HCT116 (cell line): Measurements from ENCODE around the gene FCHSD2. TPM values are rescaled to one million over a fixed set of nuclear protein-coding genes. Genes with fewer than 3 reads are reported as not detected.
"Not testable (repeated sequence)": the region's sequence is repeated elsewhere in the genome, so short reads cannot be mapped to it uniquely, and the experiment has no call there.

Experiments used
- ATAC-seq: fragments of 200-7000 bp; cut with Tn5 transposase; 2 replicates; pipeline ENCODE4 v1.9.1; 2020; ENCODE audit warnings: mild to moderate bottlenecking, moderate library complexity
- BruUV-seq: library from RNA; stranded (reverse); fragments of 400-500 nt; replicated peaks from 2 replicates; lab custom pipeline; 2021; lab: Mats Ljungman, UMichigan
- CTCF ChIA-PET: fragments of 300-600 bp; sonication (Branson Sonifier 250); formaldehyde crosslinking; loops from one replicate; lab custom pipeline; 2021; ENCODE audit warnings: antibody characterized with exemption; lab: Charles Lee
- POLR2A ChIA-PET: fragments of 300-600, 350-600 bp; sonication (Branson Sonifier 250); formaldehyde crosslinking; loops from one replicate; lab custom pipeline; 2021; ENCODE audit warnings: antibody characterized with exemption; lab: Charles Lee
- RAD21 ChIA-PET, 2 experiments: fragments of 300-600 bp; sonication (Branson Sonifier 250); formaldehyde crosslinking; loops; one replicate each; lab custom pipeline; 2023; ENCODE audit warnings: low total read pairs in 2 of 2; ENCODE audit not compliant: uncharacterized antibody in 2 of 2, unreplicated experiment in 2 of 2, low non-redundant PET in 1 of 2; lab: Charles Lee
- DNase-seq: peaks from one replicate; pipeline ENCODE4 v3.0.0-alpha.2; 2010; ENCODE audit warnings: low read depth, low spot score
- H2AFZ ChIP-seq: fragments of 200-600 bp; shearing (Covaris generic), sonication (generic); 2 replicates; pipeline ENCODE4 v1.6.1; 2017; ENCODE audit warnings: low read depth, mixed run types, mixed read lengths, antibody characterized with exemption, low read length; ENCODE audit not compliant: poor library complexity, severe bottlenecking
- H3K27ac ChIP-seq: 2 replicates; pipeline ENCODE4 v1.5.1; 2012; ENCODE audit warnings: low read depth, low read length
- H3K27me3 ChIP-seq: fragments of 200-600 bp; sonication (generic); 2 replicates; pipeline ENCODE4 v1.6.1; 2016; ENCODE audit warnings: mixed run types, low read length, mixed read lengths; ENCODE audit not compliant: insufficient read depth
- H3K36me3 ChIP-seq, 2 experiments: fragments of 200-500 bp in 1 of 2; fragments of 200-600 bp in 1 of 2; sonication (Bioruptor generic) in 1 of 2; sonication (generic) in 1 of 2; 2 replicates each; pipeline versions ENCODE4 v1.5.1 to v1.6.1; 2014 to 2016; ENCODE audit warnings: low read length in 2 of 2, inconsistent platforms in 1 of 2, mixed read lengths in 1 of 2, mixed run types in 1 of 2; ENCODE audit not compliant: insufficient read depth in 2 of 2, control insufficient read depth in 1 of 2
- H3K4me1 ChIP-seq, 2 experiments: fragments of 200-600 bp in 1 of 2; sonication (generic) in 1 of 2; 2 replicates each; pipeline versions ENCODE4 v1.5.1 to v1.6.1; 2012 to 2017; ENCODE audit warnings: low read length in 2 of 2, inconsistent platforms in 1 of 2, mild to moderate bottlenecking in 1 of 2, mixed read lengths in 1 of 2, mixed run types in 1 of 2, moderate library complexity in 1 of 2; ENCODE audit not compliant: insufficient read depth in 2 of 2, control insufficient read depth in 1 of 2
- H3K4me2 ChIP-seq: fragments of 200-600 bp; sonication (generic); 2 replicates; pipeline ENCODE4 v1.6.1; 2017; ENCODE audit warnings: mixed run types, low read length, mixed read lengths
- H3K4me3 ChIP-seq, 2 experiments: fragments of 200-600 bp in 1 of 2; sonication (generic) in 1 of 2; replicated peaks in 1 of 2; 2 replicates each; pipeline ENCODE4 v1.5.1; 2011 to 2016; ENCODE audit warnings: low read length in 2 of 2, control low read depth in 1 of 2, low read depth in 1 of 2, mild to moderate bottlenecking in 1 of 2, mixed read lengths in 1 of 2, mixed run types in 1 of 2
- H3K79me2 ChIP-seq: fragments of 200-600 bp; sonication (generic); 2 replicates; pipeline ENCODE4 v1.6.1; 2017; ENCODE audit warnings: mild to moderate bottlenecking, mixed run types, low read length, moderate library complexity, mixed read lengths; ENCODE audit not compliant: insufficient read depth
- H3K9ac ChIP-seq: fragments of 200-600 bp; sonication (generic); 2 replicates; pipeline ENCODE4 v1.6.1; 2016; ENCODE audit warnings: low read length, mixed read lengths
- H3K9me2 ChIP-seq: fragments of 200-600 bp; sonication (generic), shearing (Covaris generic); 2 replicates; pipeline ENCODE4 v1.6.1; 2017; ENCODE audit warnings: mixed run types, mild to moderate bottlenecking, moderate library complexity; ENCODE audit not compliant: insufficient read depth
- H3K9me3 ChIP-seq, 2 experiments: fragments of 200-500 bp in 1 of 2; fragments of 200-600 bp in 1 of 2; sonication (Bioruptor generic) in 1 of 2; sonication (generic) in 1 of 2; 2 replicates each; pipeline ENCODE4 v1.6.1; 2014 to 2017; ENCODE audit warnings: low read length in 2 of 2, mixed read lengths in 2 of 2, inconsistent platforms in 1 of 2, low read depth in 1 of 2, mild to moderate bottlenecking in 1 of 2, mixed run types in 1 of 2, moderate library complexity in 1 of 2; ENCODE audit not compliant: control insufficient read depth in 1 of 2, insufficient read depth in 1 of 2
- H4K20me1 ChIP-seq: fragments of 200-600 bp; sonication (generic), shearing (Covaris generic); 2 replicates; pipeline ENCODE4 v1.6.1; 2017; ENCODE audit warnings: mixed run types, mild to moderate bottlenecking, moderate library complexity; ENCODE audit not compliant: insufficient read depth
- FOSL1 ChIP-seq: IDR thresholded peaks from 2 replicates; pipeline ENCODE4 v1.6.1; 2012; ENCODE audit warnings: low read depth
- POLR2A ChIP-seq: IDR thresholded peaks from 2 replicates; pipeline ENCODE4 v1.7.0; 2011; ENCODE audit warnings: borderline replicate concordance; ENCODE audit not compliant: insufficient read depth, insufficient read length; ENCODE audit errors: extremely low read depth
- SP1 ChIP-seq: IDR thresholded peaks from 2 replicates; pipeline ENCODE4 v1.6.1; 2012; ENCODE audit warnings: low read depth
- ZFX ChIP-seq: fragments of 450-650 bp; IDR thresholded peaks from 2 replicates; pipeline ENCODE4 v1.6.1; 2017
- intact Hi-C: fragments of 100-400 bp; cut with micrococcal nuclease; formaldehyde crosslinking; loops from 2 replicates; pipeline ENCODE4 v1.10.0; 2022
- total RNA-seq: library from RNA; stranded (reverse); gene quantifications from one replicate; pipeline ENCODE4 v1.2.1, GENCODE V29; 2021; ENCODE audit not compliant: unreplicated experiment

The FCHSD2 gene
- total RNA-seq, 1 experiment from 2014 or later: 15.0 TPM

DNA sequence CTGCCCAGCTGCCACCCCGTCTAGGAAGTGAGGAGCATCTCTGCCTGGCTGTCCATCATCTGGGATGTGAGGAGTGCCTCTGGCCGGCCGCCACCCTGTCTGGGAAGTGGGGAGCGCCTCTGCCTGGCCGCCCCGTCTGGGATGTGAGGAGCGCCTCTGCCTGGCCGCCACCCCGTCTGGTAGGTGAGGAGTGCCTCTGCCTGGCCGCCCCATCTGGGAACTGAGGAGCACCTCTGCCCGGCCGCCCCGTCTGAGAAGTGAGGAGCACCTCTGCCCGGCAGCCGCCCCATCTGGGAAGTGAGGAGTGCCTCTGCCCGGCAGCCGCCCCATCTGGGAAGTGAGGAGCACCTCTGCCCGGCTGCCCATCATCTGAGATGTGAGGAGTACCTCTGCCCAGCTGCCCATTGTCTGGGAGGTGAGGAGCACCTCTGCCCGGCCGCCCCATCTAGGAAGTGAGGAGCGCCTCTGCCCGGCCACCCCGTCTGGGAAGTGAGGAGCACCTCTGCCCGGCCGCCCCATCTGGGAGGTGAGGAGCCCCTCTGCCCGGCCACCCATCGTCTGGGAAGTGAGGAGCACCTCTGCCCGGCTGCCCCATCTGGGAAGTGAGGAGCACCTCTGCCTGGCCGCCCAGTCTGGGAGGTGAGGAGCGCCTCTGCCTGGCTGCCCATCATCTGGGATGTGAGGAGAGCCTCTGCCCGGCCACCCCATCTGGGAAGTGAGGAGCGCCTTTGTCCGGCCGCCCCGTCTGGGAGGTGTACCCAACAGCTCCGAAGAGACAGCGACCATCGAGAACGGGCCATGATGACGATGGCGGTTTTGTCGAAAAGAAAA, 232.3 kb downstream of the FCHSD2 start:
- H3K4me3 ChIP-seq, H2AFZ ChIP-seq, H3K79me2 ChIP-seq, CTCF ChIA-PET, BruUV-seq, H3K9me3 ChIP-seq, H3K4me2 ChIP-seq, DNase-seq, H3K27me3 ChIP-seq, RAD21 ChIA-PET, POLR2A ChIA-PET, H3K9me2 ChIP-seq, H4K20me1 ChIP-seq, H3K9ac ChIP-seq, H3K36me3 ChIP-seq, ATAC-seq, H3K27ac ChIP-seq, H3K4me1 ChIP-seq, intact Hi-C loops: not testable (repeated sequence)

DNA sequence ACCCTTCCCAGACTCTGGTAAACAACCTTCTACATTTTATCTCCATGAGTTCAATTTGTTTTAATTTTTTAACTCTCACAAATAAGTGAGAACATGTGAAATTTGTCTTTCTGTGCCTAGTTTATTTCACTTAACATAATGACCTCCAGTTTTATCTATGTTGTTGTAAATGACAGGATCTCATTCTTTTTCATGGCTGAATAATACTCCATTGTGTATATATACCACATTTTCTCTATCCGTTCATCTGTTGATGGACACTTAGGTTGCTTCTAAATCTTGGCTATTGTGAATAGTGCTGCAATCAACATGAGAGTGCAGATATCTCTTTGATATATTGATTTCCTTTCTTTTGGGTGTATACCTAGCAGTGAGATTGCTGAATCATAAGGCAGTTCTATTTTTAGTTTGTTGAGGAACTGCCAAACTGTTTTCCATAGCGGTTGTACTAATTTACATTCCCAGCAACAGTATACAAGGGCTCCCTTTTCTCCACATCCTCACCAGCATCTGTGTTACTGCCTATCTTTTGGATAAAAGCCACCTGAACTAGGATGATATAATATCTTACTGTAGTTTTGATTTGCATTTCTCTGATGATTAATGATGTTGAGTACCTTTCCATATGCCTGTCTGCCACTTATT, 234.0 kb downstream of the FCHSD2 start:
- no peak overlapping the region for H3K4me3 ChIP-seq
- H3K27ac ChIP-seq: no peak overlapping the region
- ATAC-seq (no peak), DNase-seq (no peak)
- no peak overlapping the region for H2AFZ ChIP-seq
- no peaks in the 10 kb centered on the region for H3K79me2 ChIP-seq
- ChIA-PET POLR2A (interaction anchor here (0.7 kb wide), 1 partner anchor 43 kb away, joined by 4 read pairs; no protein-coding TSS in a partner anchor), RAD21 (no interaction called here)
- no peaks in the 10 kb centered on the region for H3K4me1 ChIP-seq
- H4K20me1 ChIP-seq: no peaks in the 10 kb centered on the region
- H3K9ac ChIP-seq: no peak overlapping the region
- H3K9me3 ChIP-seq: 0 out of 4 replicates have a peak, but pooled peaks cover 0 to 6% of the 10 kb centered on the region in 2 experiments
- no TSS peak for BruUV-seq
- H3K36me3 ChIP-seq: no peaks in the 10 kb centered on the region
- H3K27me3 ChIP-seq: no peaks in the 10 kb centered on the region
- H3K4me2 ChIP-seq: no peak overlapping the region
- TF ChIP-seq FOSL1: no peak
- no peak for TF ChIP-seq SP1
- TF ChIP-seq ZFX: no peak
- no peak for TF ChIP-seq POLR2A
- TF ChIP-seq, all 23 proteins: peak for 0
- intact Hi-C loops: no loop called here
- no peaks in the 10 kb centered on the region for H3K9me2 ChIP-seq
- CTCF ChIA-PET: no interaction called here
